Measurements from ENCODE around the gene VANGL2. TPM values are rescaled to one million over a fixed set of nuclear protein-coding genes. Genes with fewer than 3 reads are reported as not detected.

Gene VANGL2
- total RNA-seq: 12.7 TPM

- DNase-seq (ENCODE audit: low spot score): peak; percentile 71
Observed at GRCh38 chr1:160400223-160400645, at the start of gene VANGL2. Gene VANGL2, plus strand, starts transcription at chr1:160400564. Its CDS starts 15,274 bp downstream, at chr1:160415838.

GRCh38 chr1:160351629-160352028, 48.7 kb upstream of the VANGL2 start:
- DNase-seq (ENCODE audit: low spot score): no peak

- no peak for DNase-seq (ENCODE audit: low spot score)
Observed at GRCh38 chr1:160352555-160352954, 47.8 kb upstream of the VANGL2 start.

- DNase-seq (ENCODE audit: low spot score): no peak
Observed at GRCh38 chr1:160353223-160353622, 47.1 kb upstream of the VANGL2 start.

- DNase-seq (ENCODE audit: low spot score): no peak
Observed at GRCh38 chr1:160354388-160354985, 45.9 kb upstream of the VANGL2 start.

GRCh38 chr1:160357286-160358002, 42.9 kb upstream of the VANGL2 start:
- DNase-seq (ENCODE audit: low spot score): no peak

GRCh38 chr1:160358073-160358472, 42.3 kb upstream of the VANGL2 start:
- DNase-seq (ENCODE audit: low spot score): no peak

GRCh38 chr1:160359559-160360226, 40.7 kb upstream of the VANGL2 start:
- DNase-seq (ENCODE audit: low spot score): no peak

GRCh38 chr1:160360227-160360695, 40.1 kb upstream of the VANGL2 start:
- no peak for DNase-seq (ENCODE audit: low spot score)

- no peak for DNase-seq (ENCODE audit: low spot score)
Observed at GRCh38 chr1:160361199-160361598, 39.2 kb upstream of the VANGL2 start.

GRCh38 chr1:160361814-160362167, 38.6 kb upstream of the VANGL2 start:
- no peak for DNase-seq (ENCODE audit: low spot score)

- no peak for DNase-seq (ENCODE audit: low spot score)
Observed at GRCh38 chr1:160362168-160362957, 38.0 kb upstream of the VANGL2 start.

GRCh38 chr1:160363010-160363409, 37.4 kb upstream of the VANGL2 start:
- DNase-seq (ENCODE audit: low spot score): no peak

- DNase-seq (ENCODE audit: low spot score): no peak
Observed at GRCh38 chr1:160363951-160364735, 36.2 kb upstream of the VANGL2 start.

- no peak for DNase-seq (ENCODE audit: low spot score)
Observed at GRCh38 chr1:160365325-160365724, 35.0 kb upstream of the VANGL2 start.

GRCh38 chr1:160366731-160367515, 33.4 kb upstream of the VANGL2 start, which contains the start of gene NHLH1:
Gene NHLH1, plus strand, starts transcription at chr1:160367071. Its CDS starts 3,661 bp downstream, at chr1:160370732.
- DNase-seq (ENCODE audit: low spot score): no peak

- DNase-seq (ENCODE audit: low spot score): no peak
Observed at GRCh38 chr1:160367516-160367900, 32.9 kb upstream of the VANGL2 start.

GRCh38 chr1:160367934-160368923, 32.1 kb upstream of the VANGL2 start:
- no peak for DNase-seq (ENCODE audit: low spot score)

- no peak for DNase-seq (ENCODE audit: low spot score)
Observed at GRCh38 chr1:160369087-160369486, 31.3 kb upstream of the VANGL2 start.

Measured in ureter (tissue), 1 donor.